Right hindlimb (tissue), 1 donor: Measurements from ENCODE around the gene BPIFB6.

ENCODE experiments used
- DNase-seq: peaks from one replicate; pipeline ENCODE4 v3.0.0-alpha.2; 2018

BPIFB6 gene

DNA sequence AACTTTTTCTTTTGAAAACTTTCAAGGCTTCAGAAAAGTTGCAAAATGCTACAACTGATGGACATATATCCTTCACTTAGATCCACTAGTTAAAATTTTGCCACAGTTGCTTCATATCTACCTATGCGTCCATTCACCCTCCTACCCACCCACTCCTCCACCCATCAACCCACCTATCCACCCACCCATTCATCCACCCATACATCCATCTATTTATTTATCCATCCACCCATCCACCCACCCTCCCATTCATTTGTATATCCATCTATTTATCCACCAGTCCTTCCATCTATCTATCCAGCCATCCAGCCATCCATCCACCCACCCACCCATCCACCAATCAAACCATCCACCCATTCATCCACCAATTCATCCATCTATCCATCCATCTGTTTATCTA is 61.6 kb downstream of the BPIFB6 start:
- no peak for DNase-seq

DNA sequence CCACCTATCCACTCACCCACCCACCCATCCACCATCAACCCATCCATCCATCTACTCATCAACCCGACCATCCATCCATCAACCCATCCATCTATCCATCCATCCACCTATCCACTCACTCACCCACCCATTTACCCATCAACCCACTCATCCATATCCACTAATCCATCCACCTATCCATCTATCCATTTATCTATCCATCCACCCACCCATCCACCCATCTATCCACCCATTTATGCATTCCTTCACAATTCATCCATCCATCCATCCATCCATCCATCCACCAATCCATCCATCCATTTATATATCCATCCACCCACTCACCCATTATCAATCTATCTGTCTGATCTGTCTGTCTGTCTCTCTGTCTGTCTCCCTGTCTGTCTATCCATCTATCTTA is 62.1 kb downstream of the BPIFB6 start:
- no peak for DNase-seq
